Peyer's patch (tissue), 4 donors: ENCODE data around the gene CHPT1.

Source experiments
- POLR2A ChIP-seq, 2 donors: fragments of 450-650 bp; IDR thresholded peaks; one replicate each; pipeline ENCODE4 v1.5.1; 2017; ENCODE audit warnings: antibody characterized with exemption in 2 of 2, mild to moderate bottlenecking in 2 of 2, moderate library complexity in 2 of 2
- TF ChIP-seq, protein P1 (sequence below), 6 experiments: fragments of 450-650 bp in 4 of 6; fragments of 200-600 bp in 2 of 6; sonication (generic) in 1 of 6; IDR thresholded peaks; one replicate each; pipeline ENCODE4 v1.5.1; 2017 to 2019; ENCODE audit warnings: antibody characterized with exemption in 6 of 6, mild to moderate bottlenecking in 3 of 6, moderate library complexity in 1 of 6

- TF ChIP-seq, protein P1, sequence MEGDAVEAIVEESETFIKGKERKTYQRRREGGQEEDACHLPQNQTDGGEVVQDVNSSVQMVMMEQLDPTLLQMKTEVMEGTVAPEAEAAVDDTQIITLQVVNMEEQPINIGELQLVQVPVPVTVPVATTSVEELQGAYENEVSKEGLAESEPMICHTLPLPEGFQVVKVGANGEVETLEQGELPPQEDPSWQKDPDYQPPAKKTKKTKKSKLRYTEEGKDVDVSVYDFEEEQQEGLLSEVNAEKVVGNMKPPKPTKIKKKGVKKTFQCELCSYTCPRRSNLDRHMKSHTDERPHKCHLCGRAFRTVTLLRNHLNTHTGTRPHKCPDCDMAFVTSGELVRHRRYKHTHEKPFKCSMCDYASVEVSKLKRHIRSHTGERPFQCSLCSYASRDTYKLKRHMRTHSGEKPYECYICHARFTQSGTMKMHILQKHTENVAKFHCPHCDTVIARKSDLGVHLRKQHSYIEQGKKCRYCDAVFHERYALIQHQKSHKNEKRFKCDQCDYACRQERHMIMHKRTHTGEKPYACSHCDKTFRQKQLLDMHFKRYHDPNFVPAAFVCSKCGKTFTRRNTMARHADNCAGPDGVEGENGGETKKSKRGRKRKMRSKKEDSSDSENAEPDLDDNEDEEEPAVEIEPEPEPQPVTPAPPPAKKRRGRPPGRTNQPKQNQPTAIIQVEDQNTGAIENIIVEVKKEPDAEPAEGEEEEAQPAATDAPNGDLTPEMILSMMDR (IDR thresholded peaks at IDR 0.05), result no peak
- TF ChIP-seq POLR2A (IDR thresholded peaks at IDR 0.05), result no peak
Observed at GRCh38 chr12:101647711-101648110, 49.7 kb upstream of the CHPT1 start.
